GM18505 (cell line): Measurements from ENCODE around the gene USE1.
A peak's percentile ranks its signal among the peaks of the same experiment; 100 is the strongest.

Source experiments
- ATAC-seq: cut with Tn5 transposase; IDR thresholded peaks from one replicate; pipeline ENCODE4 v1.9.1; 2021; ENCODE audit not compliant: unreplicated experiment
- POLR2A ChIP-seq: IDR thresholded peaks from 4 replicates; pipeline ENCODE4 v1.6.1; 2011; ENCODE audit warnings: borderline replicate concordance; ENCODE audit not compliant: insufficient read depth, insufficient read length; ENCODE audit errors: extremely low read depth

The USE1 gene

GRCh38 chr19:17263712-17264640 is 48.8 kb downstream of the USE1 start:
- no peak for ATAC-seq
- TF ChIP-seq POLR2A, result no peak

GRCh38 chr19:17264641-17264979 is 49.5 kb downstream of the USE1 start, which contains the start of gene USHBP1:
Gene USHBP1, minus strand, starts transcription at chr19:17264745. Its CDS starts 446 bp downstream, at chr19:17264299.
- TF ChIP-seq POLR2A, result no peak
- no peak for ATAC-seq

GRCh38 chr19:17266026-17266425 is 50.9 kb downstream of the USE1 start:
- ATAC-seq, result no peak
- TF ChIP-seq POLR2A, result no peak

- ATAC-seq, result no peak
- TF ChIP-seq POLR2A, result peak; percentile 54
Measured at GRCh38 chr19:17266589-17266974, 51.4 kb downstream of the USE1 start.

GRCh38 chr19:17266975-17267788 is 52.0 kb downstream of the USE1 start, which contains the start of gene BABAM1:
Gene BABAM1, plus strand, starts transcription at chr19:17267443. Its CDS starts 1,364 bp downstream, at chr19:17268807.
- peak; percentile 89 for ATAC-seq
- peak; percentile 80 for TF ChIP-seq POLR2A

GRCh38 chr19:17268754-17269153 is 53.6 kb downstream of the USE1 start:
- TF ChIP-seq POLR2A, result no peak
- ATAC-seq, result no peak
